Body of pancreas (tissue), 4 donors: ENCODE data around the gene PPIL1. TPM values are rescaled to one million over a fixed set of nuclear protein-coding genes. Genes with fewer than 3 reads are reported as not detected.
A peak's percentile ranks its signal among the peaks of the same experiment; 100 is the strongest.

Source experiments
- ATAC-seq: fragments of 150-250 bp; one replicate; pipeline ENCODE4 v1.9.1; 2016
- DNase-seq, 4 donors: peaks; one replicate each; pipeline ENCODE4 v3.0.0-alpha.2; 2019
- H3K27ac ChIP-seq, 4 donors: fragments of 200-600 bp; sonication (generic); 1 replicate in 3 of 4; 2 replicates in 1 of 4; pipeline versions ENCODE4 v1.5.1 to v1.6.1; 2016 to 2019; ENCODE audit warnings: mild to moderate bottlenecking in 1 of 4, mixed read lengths in 1 of 4, moderate library complexity in 1 of 4
- H3K27me3 ChIP-seq, 2 donors: fragments of 200-600 bp; sonication (generic); one replicate each; pipeline ENCODE4 v1.6.0; 2016; ENCODE audit warnings: mild to moderate bottlenecking in 1 of 2
- H3K36me3 ChIP-seq, 2 donors: fragments of 200-600 bp; sonication (generic); replicated peaks in 1 of 2; 2 replicates each; pipeline ENCODE4 v1.5.1; 2016; ENCODE audit warnings: low read depth in 2 of 2; ENCODE audit not compliant: insufficient read depth in 1 of 2
- H3K4me1 ChIP-seq: fragments of 200-600 bp; sonication (generic); one replicate; pipeline ENCODE4 v1.6.0; 2016
- H3K4me3 ChIP-seq, 2 donors: fragments of 200-600 bp; sonication (generic); 1 replicate in 1 of 2; 2 replicates in 1 of 2; pipeline ENCODE4 v1.5.1; 2016 to 2019
- H3K9me3 ChIP-seq, 3 donors: fragments of 200-600 bp; sonication (generic); 1 replicate in 2 of 3; 2 replicates in 1 of 3; pipeline ENCODE4 v1.5.1; 2016
- POLR2A ChIP-seq, 3 donors: fragments of 450-650 bp; IDR thresholded peaks; one replicate each; pipeline ENCODE4 v1.6.1; 2016; ENCODE audit warnings: antibody characterized with exemption in 3 of 3, mild to moderate bottlenecking in 2 of 3
- WGBS, 2 donors: methylation state at CpG; one replicate each; pipeline ENCODE4 v1.1.5; 2017; 5-methylcytosine and 5-hydroxymethylcytosine counted together
- intact Hi-C: fragments of 100-400 bp; cut with DNase I; formaldehyde crosslinking; loops from one replicate; pipeline ENCODE4 v1.15.1; 2023
- total RNA-seq, 2 donors: library from RNA; depleted of rRNA; stranded (reverse); fragments of >200 nt; gene quantifications; one replicate each; pipeline ENCODE4 v1.1.0, GENCODE V29; 2016
- TF ChIP-seq, protein P1 (sequence below), 7 experiments: fragments of 450-650 bp in 4 of 7; fragments of 200-600 bp in 3 of 7; sonication (generic) in 3 of 7; IDR thresholded peaks; one replicate each; pipeline ENCODE4 v1.5.1; 2016 to 2019; ENCODE audit warnings: antibody characterized with exemption in 7 of 7

PPIL1 gene
- total RNA-seq, 2 donors from 2014 or later, result 5.9 to 6.5 TPM

DNA sequence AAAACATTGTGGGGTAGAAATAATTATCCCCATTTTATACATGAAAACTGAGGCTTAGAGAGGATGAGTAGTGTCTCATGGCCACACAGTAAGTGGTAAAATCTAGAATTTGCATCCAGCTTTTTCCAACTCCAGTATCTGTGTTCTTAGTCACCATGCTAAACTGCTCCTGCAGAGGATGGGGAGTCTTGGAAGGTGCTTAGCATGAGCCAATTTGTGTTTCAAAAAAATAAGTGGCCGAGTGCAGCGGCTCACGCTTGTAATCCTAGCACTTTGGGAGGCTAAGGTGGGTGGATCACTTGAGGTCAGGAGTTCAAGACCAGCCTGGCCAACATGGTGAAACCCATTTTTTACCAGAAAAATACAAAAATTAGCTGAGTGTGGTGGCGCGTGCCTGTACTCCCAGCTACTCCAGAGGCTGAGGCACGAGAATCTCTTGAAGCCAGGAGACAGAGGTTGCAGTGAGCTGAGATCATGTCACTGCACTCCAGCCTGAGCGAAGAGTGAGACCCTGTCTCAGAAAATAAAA, 13.6 kb upstream of the PPIL1 start:
- peaks cover 27% of the 10 kb centered on the region for H3K4me1 ChIP-seq
- H3K36me3 ChIP-seq, result no peaks in the 10 kb centered on the region
- intact Hi-C loops, result no loop called here
- H3K27me3 ChIP-seq, result no peaks in the 10 kb centered on the region
- 89 to 90% methylated on average over 7 of the region's 7 CpGs for WGBS, 2 donors
- H3K27ac ChIP-seq, result no peak overlapping the region
- DNase-seq (no peak), ATAC-seq (no peak)
- TF ChIP-seq POLR2A (IDR thresholded peaks at IDR 0.05), result no peak
- TF ChIP-seq, protein P1, sequence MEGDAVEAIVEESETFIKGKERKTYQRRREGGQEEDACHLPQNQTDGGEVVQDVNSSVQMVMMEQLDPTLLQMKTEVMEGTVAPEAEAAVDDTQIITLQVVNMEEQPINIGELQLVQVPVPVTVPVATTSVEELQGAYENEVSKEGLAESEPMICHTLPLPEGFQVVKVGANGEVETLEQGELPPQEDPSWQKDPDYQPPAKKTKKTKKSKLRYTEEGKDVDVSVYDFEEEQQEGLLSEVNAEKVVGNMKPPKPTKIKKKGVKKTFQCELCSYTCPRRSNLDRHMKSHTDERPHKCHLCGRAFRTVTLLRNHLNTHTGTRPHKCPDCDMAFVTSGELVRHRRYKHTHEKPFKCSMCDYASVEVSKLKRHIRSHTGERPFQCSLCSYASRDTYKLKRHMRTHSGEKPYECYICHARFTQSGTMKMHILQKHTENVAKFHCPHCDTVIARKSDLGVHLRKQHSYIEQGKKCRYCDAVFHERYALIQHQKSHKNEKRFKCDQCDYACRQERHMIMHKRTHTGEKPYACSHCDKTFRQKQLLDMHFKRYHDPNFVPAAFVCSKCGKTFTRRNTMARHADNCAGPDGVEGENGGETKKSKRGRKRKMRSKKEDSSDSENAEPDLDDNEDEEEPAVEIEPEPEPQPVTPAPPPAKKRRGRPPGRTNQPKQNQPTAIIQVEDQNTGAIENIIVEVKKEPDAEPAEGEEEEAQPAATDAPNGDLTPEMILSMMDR (IDR thresholded peaks at IDR 0.05), result no peak
- H3K4me3 ChIP-seq, result no peak overlapping the region
- H3K9me3 ChIP-seq, result no peaks in the 10 kb centered on the region

DNA sequence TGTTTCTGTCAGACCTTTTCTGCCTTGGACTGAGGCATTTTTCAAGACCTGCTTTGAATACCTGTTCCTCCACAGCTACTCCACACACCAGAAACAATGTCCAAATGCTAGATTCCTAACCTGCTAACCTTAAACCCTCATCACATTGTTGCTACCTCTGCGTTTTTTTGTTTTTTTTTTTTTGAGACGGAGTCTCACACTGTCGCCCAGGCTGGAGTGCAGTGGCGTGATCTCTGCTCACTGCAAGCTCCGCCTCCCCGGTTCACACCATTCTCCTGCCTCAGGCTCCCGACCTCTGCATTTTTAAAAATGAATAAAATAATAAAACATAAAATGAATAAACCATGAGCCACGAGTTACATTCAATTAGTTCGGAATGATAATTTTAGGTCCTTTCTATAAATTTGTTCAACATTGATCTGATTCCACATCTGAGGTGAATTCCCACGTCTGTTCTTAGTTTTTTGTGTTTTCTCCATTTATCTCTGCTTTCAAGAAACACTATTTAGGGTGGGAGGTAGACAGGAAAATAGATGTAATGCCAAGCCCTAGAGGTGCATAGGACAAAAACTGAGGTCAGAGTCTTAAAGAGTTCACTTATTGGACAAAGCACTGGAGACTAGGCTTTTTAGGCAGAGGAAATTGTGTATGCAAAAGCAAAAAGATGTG, 12.5 kb upstream of the PPIL1 start:
- H3K4me1 ChIP-seq, result peaks cover 27% of the 10 kb centered on the region
- DNase-seq, result no peak
- intact Hi-C loops, result no loop called here
- no peak for TF ChIP-seq POLR2A (IDR thresholded peaks at IDR 0.05)
- TF ChIP-seq, protein P1 (IDR thresholded peaks at IDR 0.05), result no peak
- WGBS, 2 donors, result 62 to 63% methylated on average over 10 of the region's 10 CpGs
- no peaks in the 10 kb centered on the region for H3K9me3 ChIP-seq
- ATAC-seq, result no peak
- no peak overlapping the region for H3K4me3 ChIP-seq
- no peak overlapping the region for H3K27ac ChIP-seq
- H3K27me3 ChIP-seq, result no peaks in the 10 kb centered on the region
- no peaks in the 10 kb centered on the region for H3K36me3 ChIP-seq

DNA sequence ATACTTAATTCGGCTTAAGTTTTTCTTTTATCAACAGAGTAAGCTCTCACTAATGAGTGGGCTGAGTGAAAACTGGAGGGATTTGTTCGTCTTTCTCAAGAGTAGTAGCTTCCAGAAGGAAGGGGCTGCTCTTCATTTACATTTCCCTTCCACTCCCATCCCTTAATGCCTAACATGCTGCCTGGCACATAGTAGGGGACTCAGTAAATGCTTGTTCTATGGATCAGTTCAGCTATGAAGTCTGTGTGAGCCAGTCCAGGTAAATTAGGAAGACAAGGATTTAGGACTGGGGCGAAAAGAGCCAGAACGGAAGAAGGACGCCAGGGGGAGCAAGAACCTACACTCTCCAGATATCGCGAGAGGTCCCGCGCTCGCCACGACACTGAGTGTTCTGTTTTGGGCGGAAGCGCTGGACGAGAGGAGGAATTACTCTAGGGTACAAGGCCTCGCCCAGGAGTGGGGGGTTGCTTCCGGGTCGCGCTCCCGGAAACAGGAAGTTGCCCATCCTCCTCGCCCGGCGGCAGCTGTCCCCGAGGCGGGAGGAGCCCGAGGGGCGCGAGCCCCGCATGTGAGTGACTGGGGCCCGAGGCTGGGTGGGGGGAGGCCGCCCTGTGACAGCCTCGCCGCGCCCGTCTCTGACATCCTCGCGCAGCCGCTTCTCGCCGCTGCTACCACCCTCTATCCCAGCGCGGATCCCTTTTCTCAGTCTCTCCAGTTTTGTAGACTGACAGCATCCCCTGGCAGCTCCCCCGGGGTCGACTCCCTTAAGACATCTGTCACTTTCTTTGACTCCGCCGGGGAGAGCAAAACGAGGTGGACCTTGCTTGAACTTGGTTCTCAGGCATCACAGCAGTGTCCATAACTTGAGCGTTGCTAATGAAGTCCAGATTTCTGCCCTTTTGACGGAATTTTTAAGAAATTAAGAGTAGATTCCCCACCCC, 11.1 kb upstream of the PPIL1 start, which contains the start of gene C6orf89:
TSS of gene C6orf89 (plus strand) at position 492 of the 941 bp plus-strand sequence. CDS start 13,493 bp downstream, outside the sequence.
- no peaks in the 10 kb centered on the region for H3K9me3 ChIP-seq
- H3K36me3 ChIP-seq, result no peaks in the 10 kb centered on the region
- intact Hi-C loops, result no loop called here
- peak; percentile 98 to 99 (median 98) for DNase-seq
- peak; percentile 100 for ATAC-seq
- TF ChIP-seq, protein P1 (IDR thresholded peaks at IDR 0.05), result peak; percentile 84 to 99 (median 97)
- peak in 2 of 3 donors; percentile 80 to 82 for TF ChIP-seq POLR2A (IDR thresholded peaks at IDR 0.05)
- peaks cover 27% of the 10 kb centered on the region for H3K4me1 ChIP-seq
- WGBS, 2 donors, result 1 to 2% methylated on average over 34 to 45 of the region's 48 CpGs
- H3K27me3 ChIP-seq, result no peaks in the 10 kb centered on the region
- H3K4me3 ChIP-seq, result peak within 1 kb of the TSS; percentile 40 to 76
- H3K27ac ChIP-seq, result peak within 1 kb of the TSS; percentile 60 to 85 (median 82)

- DNase-seq, result no peak
- WGBS, 2 donors, result 95 to 98% methylated on average over 3 of the region's 3 CpGs
- Histone ChIP-seq H3K9me3 (no peaks in the 10 kb centered on the region), H3K36me3 (no peaks in the 10 kb centered on the region), H3K4me3 (no peak overlapping the region), H3K4me1 (peaks cover 27% of the 10 kb centered on the region), H3K27ac (no peak overlapping the region), H3K27me3 (no peaks in the 10 kb centered on the region)
- ATAC-seq, result no peak
- no peak for TF ChIP-seq POLR2A (IDR thresholded peaks at IDR 0.05)
- TF ChIP-seq, protein P1 (IDR thresholded peaks at IDR 0.05), result no peak
- intact Hi-C loops, result no loop called here
These were observed 10.0 kb upstream of the PPIL1 start for GRCh38 chr6:36884610-36885009.
